ENCODE results near the gene LNX2.

LNX2 gene

DNA sequence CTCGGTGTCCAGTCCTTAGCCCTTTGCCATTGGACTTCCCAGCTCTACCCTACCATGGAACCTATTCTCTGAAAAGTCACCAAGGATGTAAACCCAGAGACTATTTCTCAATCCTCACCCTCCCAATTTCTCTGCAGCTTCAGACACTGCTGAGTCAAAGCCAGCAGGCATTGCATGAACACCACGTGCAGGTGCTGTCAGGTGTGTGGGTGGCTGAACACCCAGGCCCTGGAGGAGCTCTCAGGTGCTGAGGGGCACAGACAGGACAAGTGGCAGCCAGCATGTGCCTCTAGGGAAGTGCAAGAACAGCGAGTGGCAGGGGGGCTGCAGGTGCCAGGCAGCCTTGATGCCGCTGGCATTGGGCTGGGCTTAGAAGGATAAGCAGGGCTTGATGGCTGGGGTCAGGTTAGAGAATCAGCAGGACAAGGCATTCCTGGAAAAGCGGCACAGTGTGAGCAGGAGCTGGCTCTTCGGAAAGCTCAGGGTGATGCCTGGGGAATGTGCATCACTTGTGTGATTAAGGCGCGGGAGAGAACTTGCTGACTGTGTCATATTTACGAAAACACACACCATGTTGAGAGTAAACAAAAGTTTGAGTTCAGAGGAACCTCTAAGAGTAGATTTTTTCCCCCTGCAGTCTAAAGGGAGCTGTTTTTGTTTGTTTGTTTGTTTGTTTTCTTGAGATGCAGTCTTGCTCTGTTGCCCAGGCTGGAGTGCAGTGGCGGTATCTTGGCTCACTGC, 83.8 kb downstream of the LNX2 start:
- Histone ChIP-seq H2BK120ac (ENCODE audit: low read depth, low read length) (no peak overlapping the region), H2BK12ac (ENCODE audit: low read length in 2 of 2) (no peak overlapping the region), H2AK5ac (ENCODE audit: low read length, severe bottlenecking) (no peak overlapping the region), H3K4me1 (ENCODE audit: control insufficient read depth, insufficient read depth, low read depth, low read length) (peaks cover 3% of the 10 kb centered on the region), H4K8ac (ENCODE audit: low read length) (no peak overlapping the region), H3K27ac (ENCODE audit: low read length, poor library complexity, severe bottlenecking) (no peak overlapping the region), H3K9ac (ENCODE audit: low read length) (no peak overlapping the region), H3K9me3 (ENCODE audit: control insufficient read depth, low read length) (no peaks in the 10 kb centered on the region), H3K14ac (ENCODE audit: low read length in 2 of 2) (no peak overlapping the region), H3K27me3 (ENCODE audit: control insufficient read depth in 1 of 2, insufficient read depth in 1 of 2, low read length in 2 of 2) (peaks cover 0 to 4% of the 10 kb centered on the region in 2 experiments), H3K4ac (ENCODE audit: low read depth in 1 of 2, low read length in 2 of 2) (no peak overlapping the region), H3K23ac (ENCODE audit: low read length in 2 of 2) (no peak overlapping the region), H2AFZ (ENCODE audit: low read depth, low read length) (no peak overlapping the region), H2BK15ac (ENCODE audit: low read depth, poor library complexity, severe bottlenecking) (no peak overlapping the region), H3K4me3 (ENCODE audit: insufficient read depth in 1 of 2, low read depth in 1 of 2, low read length in 2 of 2) (no peak overlapping the region), H2BK5ac (ENCODE audit: low read depth, low read length, poor library complexity, severe bottlenecking) (no peak overlapping the region), H3K18ac (ENCODE audit: low read depth in 1 of 2, low read length in 2 of 2) (no peak overlapping the region), H4K91ac (ENCODE audit: low read length) (no peak overlapping the region), H3K79me1 (replicated peaks; ENCODE audit: low read length, poor library complexity, severe bottlenecking) (no peaks in the 10 kb centered on the region), H3K36me3 (ENCODE audit: control insufficient read depth in 1 of 2, insufficient read depth in 2 of 2, low read depth in 1 of 2, low read length in 2 of 2) (no peaks in the 10 kb centered on the region), H3K4me2 (ENCODE audit: low read length, poor library complexity, severe bottlenecking) (no peak overlapping the region)
- WGBS, result 87% methylated on average over 10 of the region's 10 CpGs
- no peak for DNase-seq

DNA sequence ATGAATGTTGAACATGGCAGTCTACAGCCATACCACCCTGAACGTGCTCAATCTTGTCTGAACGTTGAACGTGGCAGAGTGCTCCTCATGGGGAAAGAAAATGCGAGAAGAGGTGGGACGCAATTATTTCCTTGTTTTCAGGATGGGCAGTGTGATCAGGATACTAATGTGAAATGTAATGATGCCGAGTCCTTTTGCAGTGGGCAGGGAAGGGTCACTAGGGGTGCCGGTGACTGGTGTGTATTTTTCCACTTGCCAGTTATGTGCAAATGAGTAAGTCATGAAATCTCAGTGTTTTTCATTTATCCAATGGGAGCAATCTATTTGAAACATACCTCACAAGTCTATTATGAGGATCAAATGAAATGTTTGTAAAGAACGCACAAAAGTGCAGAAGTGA, 84.8 kb downstream of the LNX2 start:
- 84% methylated on average over 7 of the region's 8 CpGs for WGBS
- H3K36me3 ChIP-seq (ENCODE audit: control insufficient read depth in 1 of 2, insufficient read depth in 2 of 2, low read depth in 1 of 2, low read length in 2 of 2), result no peaks in the 10 kb centered on the region

DNA sequence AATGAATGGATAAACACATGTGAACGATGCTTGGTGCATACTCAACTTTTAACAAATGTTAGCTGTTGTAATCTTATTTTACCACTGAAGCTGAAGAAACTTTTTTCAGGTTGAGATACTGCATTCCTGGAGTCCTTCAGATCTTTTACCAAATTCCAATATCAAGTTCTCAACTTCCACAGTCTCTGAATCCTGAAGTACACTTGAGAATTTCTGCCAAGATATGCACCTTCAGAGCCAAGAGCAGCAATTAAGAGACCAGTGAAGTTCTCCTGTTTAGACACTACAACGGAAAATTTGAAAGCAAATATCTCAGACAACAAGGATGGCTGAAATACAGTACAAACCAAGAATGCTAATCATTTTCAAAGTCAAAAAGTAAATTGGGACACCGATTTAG, 85.3 kb downstream of the LNX2 start:
- Histone ChIP-seq H2BK15ac (ENCODE audit: low read depth, poor library complexity, severe bottlenecking) (no peak overlapping the region), H2BK5ac (ENCODE audit: low read depth, low read length, poor library complexity, severe bottlenecking) (no peak overlapping the region), H2BK12ac (ENCODE audit: low read length in 2 of 2) (no peak overlapping the region), H3K14ac (ENCODE audit: low read length in 2 of 2) (no peak overlapping the region), H3K36me3 (ENCODE audit: control insufficient read depth in 1 of 2, insufficient read depth in 2 of 2, low read depth in 1 of 2, low read length in 2 of 2) (no peaks in the 10 kb centered on the region), H3K18ac (ENCODE audit: low read depth in 1 of 2, low read length in 2 of 2) (no peak overlapping the region), H4K8ac (ENCODE audit: low read length) (no peak overlapping the region), H4K91ac (ENCODE audit: low read length) (no peak overlapping the region), H3K4me1 (ENCODE audit: control insufficient read depth, insufficient read depth, low read depth, low read length) (peaks cover 3% of the 10 kb centered on the region), H3K4ac (ENCODE audit: low read depth in 1 of 2, low read length in 2 of 2) (no peak overlapping the region), H3K27ac (ENCODE audit: low read length, poor library complexity, severe bottlenecking) (no peak overlapping the region), H3K27me3 (ENCODE audit: control insufficient read depth in 1 of 2, insufficient read depth in 1 of 2, low read length in 2 of 2) (peaks cover 0 to 4% of the 10 kb centered on the region in 2 experiments), H2AFZ (ENCODE audit: low read depth, low read length) (no peak overlapping the region), H3K9ac (ENCODE audit: low read length) (no peak overlapping the region), H3K9me3 (ENCODE audit: control insufficient read depth, low read length) (no peaks in the 10 kb centered on the region), H3K4me3 (ENCODE audit: insufficient read depth in 1 of 2, low read depth in 1 of 2, low read length in 2 of 2) (no peak overlapping the region), H3K23ac (ENCODE audit: low read length in 2 of 2) (no peak overlapping the region), H3K79me1 (replicated peaks; ENCODE audit: low read length, poor library complexity, severe bottlenecking) (no peaks in the 10 kb centered on the region), H3K4me2 (ENCODE audit: low read length, poor library complexity, severe bottlenecking) (no peak overlapping the region), H2BK120ac (ENCODE audit: low read depth, low read length) (no peak overlapping the region), H2AK5ac (ENCODE audit: low read length, severe bottlenecking) (no peak overlapping the region)
- 100% methylated on average over 3 of the region's 3 CpGs for WGBS
- DNase-seq, result no peak

More for the DNA sequence above, 84.8 kb downstream of the LNX2 start:
- Histone ChIP-seq H3K23ac (ENCODE audit: low read length in 2 of 2) (no peak overlapping the region), H3K14ac (ENCODE audit: low read length in 2 of 2) (no peak overlapping the region), H3K4ac (ENCODE audit: low read depth in 1 of 2, low read length in 2 of 2) (no peak overlapping the region), H3K4me1 (ENCODE audit: control insufficient read depth, insufficient read depth, low read depth, low read length) (peaks cover 3% of the 10 kb centered on the region), H3K9me3 (ENCODE audit: control insufficient read depth, low read length) (no peaks in the 10 kb centered on the region), H3K27me3 (ENCODE audit: control insufficient read depth in 1 of 2, insufficient read depth in 1 of 2, low read length in 2 of 2) (peaks cover 0 to 4% of the 10 kb centered on the region in 2 experiments), H3K18ac (ENCODE audit: low read depth in 1 of 2, low read length in 2 of 2) (no peak overlapping the region), H4K91ac (ENCODE audit: low read length) (no peak overlapping the region), H2BK5ac (ENCODE audit: low read depth, low read length, poor library complexity, severe bottlenecking) (no peak overlapping the region), H2AFZ (ENCODE audit: low read depth, low read length) (no peak overlapping the region), H3K4me2 (ENCODE audit: low read length, poor library complexity, severe bottlenecking) (no peak overlapping the region), H3K79me1 (replicated peaks; ENCODE audit: low read length, poor library complexity, severe bottlenecking) (no peaks in the 10 kb centered on the region), H3K4me3 (ENCODE audit: insufficient read depth in 1 of 2, low read depth in 1 of 2, low read length in 2 of 2) (no peak overlapping the region), H2BK15ac (ENCODE audit: low read depth, poor library complexity, severe bottlenecking) (no peak overlapping the region), H2AK5ac (ENCODE audit: low read length, severe bottlenecking) (no peak overlapping the region), H2BK12ac (ENCODE audit: low read length in 2 of 2) (no peak overlapping the region), H3K9ac (ENCODE audit: low read length) (no peak overlapping the region), H3K27ac (ENCODE audit: low read length, poor library complexity, severe bottlenecking) (no peak overlapping the region), H2BK120ac (ENCODE audit: low read depth, low read length) (no peak overlapping the region), H4K8ac (ENCODE audit: low read length) (no peak overlapping the region)
- no peak for DNase-seq

DNA sequence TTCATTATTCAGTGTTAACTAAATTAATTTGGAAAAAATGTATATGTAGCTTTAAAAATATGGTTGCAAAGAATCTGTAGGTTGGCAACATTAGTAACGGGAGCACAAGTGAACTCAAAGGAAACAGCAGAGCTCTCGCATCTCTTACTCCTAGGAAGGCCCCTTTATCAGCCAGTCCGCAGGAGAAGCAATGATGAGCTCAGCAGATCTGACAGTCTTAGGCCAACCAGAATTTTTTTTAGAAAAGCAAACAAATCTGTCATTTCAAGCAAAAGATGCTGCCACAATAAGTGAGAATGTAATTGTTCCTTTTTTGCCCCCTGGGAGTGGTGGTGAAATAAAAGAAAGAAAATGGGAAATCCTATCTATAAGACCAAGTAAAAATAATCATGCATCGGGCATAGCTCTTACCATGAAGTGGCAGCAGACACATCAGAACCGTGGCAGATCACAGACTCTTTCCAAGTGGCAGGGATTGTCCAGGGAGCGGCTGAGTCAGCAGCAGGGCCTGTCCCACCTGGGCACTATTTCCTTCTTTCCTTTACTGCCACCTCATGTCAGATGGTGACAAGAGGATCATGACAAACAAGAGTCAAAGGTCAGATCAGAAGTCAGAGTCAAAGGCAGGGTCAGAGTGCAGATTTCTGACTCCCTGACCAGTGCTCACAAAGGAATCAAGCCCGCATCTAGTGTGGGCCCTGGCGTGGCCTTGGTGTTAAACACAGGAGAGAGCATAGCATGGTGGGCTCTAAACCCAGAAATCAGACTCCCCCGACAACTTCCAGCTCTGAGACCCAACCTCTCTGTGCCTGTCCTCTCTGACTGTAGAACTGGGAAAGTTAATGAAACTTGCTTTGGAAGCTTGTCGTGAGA, 86.0 kb downstream of the LNX2 start:
- no peaks in the 10 kb centered on the region for H3K36me3 ChIP-seq (ENCODE audit: control insufficient read depth in 1 of 2, insufficient read depth in 2 of 2, low read depth in 1 of 2, low read length in 2 of 2)
- no peak overlapping the region for H3K23ac ChIP-seq (ENCODE audit: low read length in 2 of 2)
- H3K9ac ChIP-seq (ENCODE audit: low read length), result no peak overlapping the region
- no peaks in the 10 kb centered on the region for H3K9me3 ChIP-seq (ENCODE audit: control insufficient read depth, low read length)
- no peak overlapping the region for H4K8ac ChIP-seq (ENCODE audit: low read length)
- H3K4me2 ChIP-seq (ENCODE audit: low read length, poor library complexity, severe bottlenecking), result no peak overlapping the region
- H3K4me3 ChIP-seq (ENCODE audit: insufficient read depth in 1 of 2, low read depth in 1 of 2, low read length in 2 of 2), result no peak overlapping the region
- H2BK120ac ChIP-seq (ENCODE audit: low read depth, low read length), result no peak overlapping the region
- no peak overlapping the region for H3K4ac ChIP-seq (ENCODE audit: low read depth in 1 of 2, low read length in 2 of 2)
- H3K27ac ChIP-seq (ENCODE audit: low read length, poor library complexity, severe bottlenecking), result no peak overlapping the region
- no peaks in the 10 kb centered on the region for H3K79me1 ChIP-seq (replicated peaks; ENCODE audit: low read length, poor library complexity, severe bottlenecking)
- DNase-seq, result no peak
- no peak overlapping the region for H4K91ac ChIP-seq (ENCODE audit: low read length)
- no peak overlapping the region for H2AK5ac ChIP-seq (ENCODE audit: low read length, severe bottlenecking)
- no peak overlapping the region for H3K14ac ChIP-seq (ENCODE audit: low read length in 2 of 2)
- 87% methylated on average over 10 of the region's 10 CpGs for WGBS
- H2BK15ac ChIP-seq (ENCODE audit: low read depth, poor library complexity, severe bottlenecking), result no peak overlapping the region
- no peak overlapping the region for H2BK5ac ChIP-seq (ENCODE audit: low read depth, low read length, poor library complexity, severe bottlenecking)
- H2AFZ ChIP-seq (ENCODE audit: low read depth, low read length), result no peak overlapping the region
- no peak overlapping the region for H2BK12ac ChIP-seq (ENCODE audit: low read length in 2 of 2)
- no peak overlapping the region for H3K18ac ChIP-seq (ENCODE audit: low read depth in 1 of 2, low read length in 2 of 2)
- peaks cover 3% of the 10 kb centered on the region for H3K4me1 ChIP-seq (ENCODE audit: control insufficient read depth, insufficient read depth, low read depth, low read length)
- H3K27me3 ChIP-seq (ENCODE audit: control insufficient read depth in 1 of 2, insufficient read depth in 1 of 2, low read length in 2 of 2), result peaks cover 0 to 4% of the 10 kb centered on the region in 2 experiments

Measured in mesenchymal stem cell (in vitro differentiated cells and primary cell).